Spleen (tissue), 11 donors: Measurements from ENCODE around the gene GPRIN3. TPM values are rescaled to one million over a fixed set of nuclear protein-coding genes. Genes with fewer than 3 reads are reported as not detected.

ENCODE experiments used
- DNase-seq: peaks from one replicate; pipeline ENCODE4 v3.0.0-alpha.2; 2020
- H3K27ac ChIP-seq, 8 donors: fragments of 200-600 bp; sonication (generic) in 7 of 8; 1 replicate in 4 of 8; 2 replicates in 4 of 8; pipeline versions ENCODE4 v1.5.0 to v1.8.0; 2016 to 2021; ENCODE audit warnings: inconsistent platforms in 4 of 8, mild to moderate bottlenecking in 4 of 8, moderate library complexity in 1 of 8
- H3K27me3 ChIP-seq, 7 donors: fragments of 200-600 bp; sonication (generic) in 6 of 7; replicated peaks in 1 of 7; 1 replicate in 4 of 7; 2 replicates in 3 of 7; pipeline versions ENCODE4 v1.5.0 to v1.8.0; 2016 to 2021; ENCODE audit warnings: inconsistent platforms in 3 of 7, mild to moderate bottlenecking in 1 of 7
- H3K36me3 ChIP-seq, 6 donors: fragments of 200-600 bp; sonication (generic) in 5 of 6; 1 replicate in 4 of 6; 2 replicates in 2 of 6; pipeline versions ENCODE4 v1.5.0 to v1.8.0; 2016 to 2021; ENCODE audit warnings: inconsistent platforms in 2 of 6
- H3K4me1 ChIP-seq, 6 donors: fragments of 200-600 bp; sonication (generic) in 5 of 6; 1 replicate in 3 of 6; 2 replicates in 3 of 6; pipeline versions ENCODE4 v1.5.0 to v1.8.0; 2016 to 2021; ENCODE audit warnings: inconsistent platforms in 3 of 6
- H3K4me3 ChIP-seq, 8 donors: fragments of 200-600 bp; sonication (generic) in 7 of 8; 1 replicate in 4 of 8; 2 replicates in 4 of 8; pipeline versions ENCODE4 v1.5.0 to v1.8.0; 2016 to 2021; ENCODE audit warnings: inconsistent platforms in 4 of 8, mild to moderate bottlenecking in 4 of 8, moderate library complexity in 2 of 8
- H3K9me3 ChIP-seq, 8 donors: fragments of 200-600 bp; sonication (generic) in 7 of 8; 1 replicate in 4 of 8; 2 replicates in 4 of 8; pipeline versions ENCODE4 v1.5.0 to v1.8.0; 2016 to 2021; ENCODE audit warnings: inconsistent platforms in 4 of 8
- POLR2A ChIP-seq, 3 donors: fragments of 450-650 bp; IDR thresholded peaks; one replicate each; pipeline ENCODE4 v1.5.1; 2017; ENCODE audit warnings: antibody characterized with exemption in 3 of 3, mild to moderate bottlenecking in 1 of 3
- POLR2AphosphoS5 ChIP-seq, 3 donors: sonication (generic); formaldehyde crosslinking; IDR thresholded peaks; one replicate each; pipeline ENCODE4 v1.5.1; 2017; ENCODE audit warnings: antibody characterized with exemption in 3 of 3
- WGBS, 5 donors: extraction: QIAGEN DNeasy Blood & Tissue Kit in 3 of 5; methylation state at CpG; one replicate each; pipeline versions ENCODE4 v1.1.5 to v1.1.7; 2013 to 2018; 5-methylcytosine and 5-hydroxymethylcytosine counted together
- intact Hi-C: fragments of 100-400 bp; cut with DNase I; formaldehyde crosslinking; loops from one replicate; pipeline ENCODE4 v1.15.0; 2023; ENCODE audit warnings: low total_unique reads
- polyA plus RNA-seq, 3 donors: library from polyadenylated mRNA; stranded (reverse); fragments of 200-250 nt; gene quantifications; one replicate each; pipeline ENCODE4 v1.2.1, GENCODE V29; 2013
- total RNA-seq, 7 donors: library from RNA; depleted of rRNA in 3 of 7; stranded (reverse); fragments of >200 nt in 3 of 7; fragmentation: NEBNext Ultra II Directional in 4 of 7; extraction: Animal tissue kit (Norgen Biotek cat#: 25700) in 4 of 7; gene quantifications; one replicate each; pipeline versions ENCODE4 v1.1.0 to v1.2.1, GENCODE V29; 2016 to 2021
- TF ChIP-seq, protein P1 (sequence below), 11 experiments: fragments of 200-600 bp in 7 of 11; fragments of 450-650 bp in 4 of 11; sonication (generic) in 4 of 11; IDR thresholded peaks in 8 of 11; conservative IDR thresholded peaks in 3 of 11; 1 replicate in 7 of 11; 2 replicates in 4 of 11; pipeline versions ENCODE4 v1.4.0 to v1.8.0; 2016 to 2021; ENCODE audit warnings: antibody characterized with exemption in 11 of 11, inconsistent platforms in 4 of 11, mild to moderate bottlenecking in 1 of 11
- donor health status: healthy with polysubstance abuse.
- donor health status: DM: no; HTN: no; CAD: no; lungs with moderate emphysema.
- donor health status: DM: no; HTN: no; CAD: no.
- donor health status: Bipolar disorder and iron deficiency.
- donor health status: healthy.
- donor health status: DM: no; HTN: no; CAD: no.
- donor health status: DM: yes; HTN: yes; CAD: no.

GPRIN3 gene
- total and polyA plus RNA-seq, 10 donors, result 1.6 to 40.2 (median 24.8) TPM

- H3K4me1 ChIP-seq, result peaks cover 26 to 100% (median 73%) of the 10 kb centered on the region in 6 donors
- no peaks in the 10 kb centered on the region for H3K36me3 ChIP-seq
- DNase-seq, result no peak
- 71 to 85% (median 73%) methylated on average over 1 of the region's 1 CpG for WGBS, 5 donors
- TF ChIP-seq POLR2A (IDR thresholded peaks at IDR 0.05), result no peak
- TF ChIP-seq POLR2AphosphoS5 (IDR thresholded peaks at IDR 0.05), result no peak
- H3K27ac ChIP-seq, result peak overlapping the region; percentile 6 to 90 (median 84)
- no peak overlapping the region for H3K4me3 ChIP-seq
- H3K9me3 ChIP-seq, result no peaks in the 10 kb centered on the region
- intact Hi-C loops, result no loop called here
- H3K27me3 ChIP-seq, result no peaks in the 10 kb centered on the region
These were observed 6.6 kb downstream of the GPRIN3 start for GRCh38 chr4:89301003-89301402.

DNA sequence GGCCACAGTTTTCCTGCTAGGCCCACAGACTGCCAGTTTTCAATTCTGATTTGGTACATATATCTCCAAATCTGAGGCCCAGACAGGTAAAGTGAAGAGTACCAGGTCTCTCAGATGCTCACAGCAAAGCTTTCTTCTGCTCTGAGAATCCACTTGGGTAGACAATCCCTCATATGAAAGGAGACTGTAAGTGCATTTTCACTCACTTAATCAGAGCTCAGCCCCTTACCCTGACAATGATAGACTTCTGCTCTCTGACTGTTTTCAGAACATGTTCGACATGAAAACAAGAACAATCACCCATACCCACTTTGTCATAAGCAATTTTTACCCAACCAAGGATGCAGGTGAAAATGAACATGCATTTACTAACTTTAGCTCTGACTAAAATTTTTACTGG lies 7.1 kb downstream of the GPRIN3 start:
- H3K27me3 ChIP-seq, result no peaks in the 10 kb centered on the region
- no peak overlapping the region for H3K4me3 ChIP-seq
- intact Hi-C loops, result no loop called here
- TF ChIP-seq POLR2A (IDR thresholded peaks at IDR 0.05) (no peak), POLR2AphosphoS5 (IDR thresholded peaks at IDR 0.05) (no peak)
- TF ChIP-seq, protein P1, sequence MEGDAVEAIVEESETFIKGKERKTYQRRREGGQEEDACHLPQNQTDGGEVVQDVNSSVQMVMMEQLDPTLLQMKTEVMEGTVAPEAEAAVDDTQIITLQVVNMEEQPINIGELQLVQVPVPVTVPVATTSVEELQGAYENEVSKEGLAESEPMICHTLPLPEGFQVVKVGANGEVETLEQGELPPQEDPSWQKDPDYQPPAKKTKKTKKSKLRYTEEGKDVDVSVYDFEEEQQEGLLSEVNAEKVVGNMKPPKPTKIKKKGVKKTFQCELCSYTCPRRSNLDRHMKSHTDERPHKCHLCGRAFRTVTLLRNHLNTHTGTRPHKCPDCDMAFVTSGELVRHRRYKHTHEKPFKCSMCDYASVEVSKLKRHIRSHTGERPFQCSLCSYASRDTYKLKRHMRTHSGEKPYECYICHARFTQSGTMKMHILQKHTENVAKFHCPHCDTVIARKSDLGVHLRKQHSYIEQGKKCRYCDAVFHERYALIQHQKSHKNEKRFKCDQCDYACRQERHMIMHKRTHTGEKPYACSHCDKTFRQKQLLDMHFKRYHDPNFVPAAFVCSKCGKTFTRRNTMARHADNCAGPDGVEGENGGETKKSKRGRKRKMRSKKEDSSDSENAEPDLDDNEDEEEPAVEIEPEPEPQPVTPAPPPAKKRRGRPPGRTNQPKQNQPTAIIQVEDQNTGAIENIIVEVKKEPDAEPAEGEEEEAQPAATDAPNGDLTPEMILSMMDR (IDR thresholded peaks at IDR 0.05 in 8 of 11, conservative IDR thresholded peaks at IDR 0.05 in 3 of 11), result no peak
- 70 to 87% (median 79%) methylated on average over 1 of the region's 1 CpG for WGBS, 5 donors
- DNase-seq, result no peak
- H3K9me3 ChIP-seq, result no peaks in the 10 kb centered on the region
- H3K27ac ChIP-seq, result peak overlapping the region; percentile 45 to 90 (median 84)
- no peaks in the 10 kb centered on the region for H3K36me3 ChIP-seq
- H3K4me1 ChIP-seq, result peaks cover 31 to 100% (median 76%) of the 10 kb centered on the region in 6 donors

- Histone ChIP-seq H3K36me3 (no peaks in the 10 kb centered on the region), H3K4me1 (peaks cover 35 to 100% (median 76%) of the 10 kb centered on the region in 6 donors), H3K27me3 (no peaks in the 10 kb centered on the region), H3K4me3 (no peak overlapping the region), H3K9me3 (no peaks in the 10 kb centered on the region), H3K27ac (peak overlapping the region; percentile 49 to 90 (median 84))
- 44 to 89% (median 68%) methylated on average over 2 of the region's 2 CpGs for WGBS, 5 donors
- intact Hi-C loops, result no loop called here
- TF ChIP-seq POLR2A (IDR thresholded peaks at IDR 0.05) (no peak), POLR2AphosphoS5 (IDR thresholded peaks at IDR 0.05) (no peak)
- TF ChIP-seq, protein P1 (IDR thresholded peaks at IDR 0.05 in 8 of 11, conservative IDR thresholded peaks at IDR 0.05 in 3 of 11), result no peak
- no peak for DNase-seq
These were observed 7.5 kb downstream of the GPRIN3 start for GRCh38 chr4:89300060-89300459.

GRCh38 chr4:89299153-89299791 lies 8.3 kb downstream of the GPRIN3 start:
- no peak for DNase-seq
- 9 to 27% (median 20%) methylated on average over 10 of the region's 10 CpGs for WGBS, 5 donors
- intact Hi-C loops, result no loop called here
- TF ChIP-seq POLR2A (IDR thresholded peaks at IDR 0.05) (no peak), POLR2AphosphoS5 (IDR thresholded peaks at IDR 0.05) (peak in 1 of 3 donors; percentile 8)
- TF ChIP-seq, protein P1 (IDR thresholded peaks at IDR 0.05 in 8 of 11, conservative IDR thresholded peaks at IDR 0.05 in 3 of 11), result no peak
- peak overlapping the region; percentile 49 to 90 (median 84) for H3K27ac ChIP-seq
- peaks cover 35 to 100% (median 78%) of the 10 kb centered on the region in 6 donors for H3K4me1 ChIP-seq
- H3K27me3 ChIP-seq, result no peaks in the 10 kb centered on the region
- no peaks in the 10 kb centered on the region for H3K36me3 ChIP-seq
- H3K4me3 ChIP-seq, result peak overlapping the region in 6 of 8 donors; percentile 11 to 58 (median 20)
- no peaks in the 10 kb centered on the region for H3K9me3 ChIP-seq
